NCI-H1105 treated with DMSO at 0.1 percent for 48 hours (cell line): ENCODE results near the gene OR5M8.

ENCODE experiments used
- DNase-seq: peaks from one replicate; lab custom pipeline; 2025; lab: John Stamatoyannopoulos, UW

Gene OR5M8

DNA sequence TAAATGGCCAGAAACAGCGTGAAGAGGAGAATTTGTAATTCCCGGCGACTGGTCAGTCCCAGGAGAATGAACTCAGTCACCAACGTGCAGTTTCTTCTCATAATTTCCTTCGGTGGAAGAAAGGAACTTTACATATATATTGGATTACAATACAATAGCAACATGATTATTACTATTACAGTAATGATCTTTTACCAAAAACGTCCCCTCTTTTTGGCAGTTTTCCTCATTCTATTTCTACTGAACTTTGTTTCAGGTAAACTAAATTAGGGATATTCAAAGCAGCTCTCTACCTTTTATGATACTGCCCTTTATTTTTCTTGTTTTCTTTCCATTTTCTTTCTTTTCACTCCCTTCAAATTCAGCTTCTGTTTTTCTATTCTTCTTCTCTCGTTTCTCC is at the start of gene OR5M8:
Gene OR5M8, minus strand, starts transcription at position 101 of the 400 bp plus-strand sequence. Its CDS starts 0 bp downstream, at position 101.
- no peak for DNase-seq

DNA sequence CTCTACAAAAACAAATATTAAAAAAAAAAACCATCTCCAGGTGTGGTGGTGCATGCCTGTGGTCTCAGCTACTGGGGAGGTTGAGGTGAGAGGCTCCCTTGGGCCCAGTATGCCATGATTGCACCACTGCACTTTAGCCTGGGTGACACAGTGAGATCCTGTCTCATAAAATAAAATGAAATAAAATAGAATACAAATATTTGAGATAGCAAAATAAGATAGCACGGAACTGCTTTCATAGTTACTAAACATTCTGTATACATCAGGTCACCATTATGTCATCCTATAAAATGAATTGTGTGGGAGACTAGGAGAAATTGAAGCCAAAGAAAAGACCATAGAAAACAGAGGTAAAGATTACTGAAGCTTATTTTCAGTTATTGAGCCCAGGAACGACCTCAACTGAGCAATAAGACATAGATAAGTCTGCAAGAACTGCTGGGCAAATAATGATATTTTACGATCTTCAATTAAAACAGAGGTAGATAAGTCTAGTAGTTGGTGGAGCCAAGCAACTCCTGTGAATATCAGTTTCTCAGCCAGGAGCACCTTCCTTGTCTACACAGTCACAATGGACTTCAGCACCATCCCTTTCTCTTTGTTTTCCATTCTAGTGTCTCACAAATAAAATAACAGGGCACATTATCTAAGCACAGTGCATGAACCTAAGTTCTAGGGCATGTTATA is 42.0 kb upstream of the OR5M8 start:
- DNase-seq: no peak

DNA sequence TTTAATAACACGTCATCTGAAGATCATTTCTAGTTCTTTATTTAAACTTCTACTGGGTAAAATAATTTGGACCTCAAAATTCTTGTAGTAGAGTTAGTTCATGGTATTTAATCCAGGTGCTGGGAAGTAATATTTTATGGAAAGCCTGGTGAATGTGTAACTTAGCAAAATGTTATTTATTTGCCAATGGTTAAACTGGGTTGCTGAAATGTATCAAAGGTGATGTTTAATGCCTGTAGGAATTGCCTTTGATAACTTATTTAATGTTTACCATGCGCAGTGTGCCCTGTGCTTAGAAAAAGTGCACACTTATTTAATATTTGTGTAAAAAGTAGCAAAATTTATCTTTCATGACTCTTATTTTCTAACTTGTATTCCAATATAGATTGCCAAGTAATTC is 40.7 kb upstream of the OR5M8 start:
- DNase-seq: no peak

DNA sequence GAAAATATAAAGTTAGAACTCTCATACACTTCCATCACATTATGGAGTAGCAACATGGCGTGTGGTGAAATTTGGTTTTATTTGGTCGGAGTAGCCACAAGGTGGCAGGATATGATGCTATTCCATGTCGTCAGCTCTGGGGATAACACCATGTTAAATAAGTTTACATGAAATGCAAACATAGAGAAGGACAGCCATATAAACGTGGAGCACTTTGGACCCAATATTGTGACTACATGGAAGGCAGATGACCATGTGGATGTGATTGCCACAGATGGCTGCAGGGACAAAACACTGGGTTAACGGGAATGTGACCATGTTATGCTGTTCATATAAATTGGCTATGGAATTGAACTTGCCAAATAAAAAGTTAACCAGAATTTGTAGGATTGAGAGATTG is 30.8 kb upstream of the OR5M8 start:
- DNase-seq: peak; percentile 2

DNA sequence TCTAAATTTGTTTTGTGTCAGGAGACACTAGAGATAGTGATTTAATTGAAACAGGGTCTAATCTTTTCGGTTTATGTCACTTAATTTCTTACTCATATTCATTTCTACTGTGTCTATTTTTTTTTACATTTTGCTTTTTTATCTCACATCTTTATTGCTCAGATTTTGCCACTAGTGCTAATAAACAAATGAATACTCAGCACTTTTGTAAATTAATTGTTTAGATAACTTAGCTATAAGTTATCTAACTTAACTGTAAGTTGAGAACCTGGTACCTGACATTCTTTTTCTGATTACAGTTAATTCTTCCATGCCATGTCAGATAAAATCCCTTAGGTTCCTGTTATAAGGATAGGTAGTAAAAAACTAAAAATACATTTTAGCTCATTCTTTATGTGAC is 22.1 kb upstream of the OR5M8 start:
- DNase-seq: no peak

DNA sequence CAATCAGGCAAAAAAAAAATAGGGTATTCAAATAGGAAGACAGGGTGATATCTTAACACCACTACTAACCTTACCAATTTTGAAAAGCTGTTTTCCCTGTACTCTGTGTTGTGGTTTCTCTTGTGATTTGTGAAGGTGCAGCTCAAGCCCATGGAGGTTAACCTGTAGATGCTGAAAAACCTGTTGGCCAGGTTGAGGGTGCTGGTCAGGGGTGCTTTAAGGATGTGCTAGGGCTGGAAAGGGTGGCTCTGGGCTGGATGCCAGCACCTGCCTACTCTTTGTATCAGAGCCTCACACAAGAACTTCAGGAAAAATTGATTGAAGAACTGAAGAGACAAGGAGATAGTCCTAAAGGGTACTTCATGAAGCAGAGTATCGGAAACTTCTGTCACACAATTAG is 18.3 kb upstream of the OR5M8 start:
- no peak for DNase-seq

DNA sequence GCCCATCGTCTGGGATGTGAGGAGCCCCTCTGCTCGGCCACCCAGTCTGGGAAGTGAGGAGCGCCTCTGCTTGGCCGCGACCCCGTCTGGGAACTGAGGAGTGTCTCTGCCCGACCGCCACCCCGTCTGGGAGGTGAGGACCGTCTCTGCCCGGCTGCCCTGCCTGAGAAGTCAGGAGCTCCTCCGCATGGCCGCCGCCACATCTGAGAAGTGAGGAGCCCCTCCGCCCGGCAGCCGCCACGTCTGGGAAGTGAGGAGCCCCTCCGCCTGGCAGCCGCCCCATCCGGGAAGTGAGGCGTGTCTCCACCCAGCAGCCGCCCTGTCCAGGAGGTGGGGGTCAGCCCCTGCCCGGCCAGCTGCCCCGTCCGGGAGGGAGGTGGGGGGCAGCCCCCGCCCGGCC is 5.8 kb upstream of the OR5M8 start:
- no peak for DNase-seq

DNA sequence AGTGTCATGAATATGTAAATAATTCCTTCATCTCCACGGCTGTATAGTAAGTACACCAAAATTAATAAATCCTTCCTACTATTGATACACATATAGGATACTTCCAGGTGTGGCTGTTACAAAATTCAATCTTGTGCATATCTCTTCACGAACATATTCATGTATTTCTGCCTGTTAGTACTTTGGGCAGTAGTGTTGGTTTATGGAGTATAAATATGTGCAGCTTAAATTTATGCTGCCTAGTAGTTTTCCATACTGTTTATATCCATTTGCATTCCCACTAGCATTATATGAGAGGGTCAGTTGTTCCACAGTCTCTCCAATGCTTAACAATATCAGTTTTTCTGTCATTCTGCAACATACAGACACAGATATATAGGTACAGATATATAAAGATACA is 3.9 kb upstream of the OR5M8 start:
- DNase-seq: no peak

DNA sequence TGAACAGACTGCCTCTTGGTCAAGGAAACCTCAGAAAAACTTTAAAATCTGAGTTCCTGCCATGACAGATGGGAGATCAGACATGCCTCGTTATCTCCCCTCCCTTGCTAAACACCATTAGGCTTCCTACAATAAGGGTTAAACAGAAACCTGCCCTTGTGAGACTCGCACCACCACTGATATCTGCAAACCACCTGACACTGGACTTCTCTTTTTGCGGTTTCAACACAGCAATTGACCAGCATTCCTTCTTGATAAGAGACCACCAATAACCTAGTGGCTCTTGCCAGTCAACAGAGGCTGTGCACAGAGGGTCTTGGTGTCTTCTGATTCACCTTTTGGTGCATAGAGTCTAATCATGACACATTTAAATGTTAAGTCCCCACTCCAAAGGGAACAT is 4.4 kb downstream of the OR5M8 start:
- DNase-seq: no peak

DNA sequence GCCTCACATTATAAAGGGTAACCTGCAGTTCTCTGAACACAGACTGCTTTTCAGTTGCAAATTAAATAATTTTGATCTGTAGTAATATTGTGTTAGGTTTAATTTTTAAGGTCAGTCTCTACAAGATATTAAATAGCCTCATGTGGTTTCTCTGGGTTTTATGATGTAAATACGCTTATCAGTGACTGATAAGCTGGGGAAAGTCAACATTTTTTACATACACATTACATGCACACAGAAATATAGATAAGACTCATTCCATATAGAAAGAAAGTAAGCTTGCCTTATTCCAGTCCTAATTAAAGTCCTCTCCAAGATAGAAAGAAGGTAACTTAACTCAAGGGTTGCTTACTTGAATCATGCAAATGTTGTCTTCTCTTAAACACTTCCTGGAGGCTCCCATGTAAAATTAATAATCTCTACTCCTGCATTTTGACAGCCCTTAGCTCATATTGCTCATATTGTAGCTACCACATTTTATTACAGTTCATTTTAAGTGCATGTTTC is 16.4 kb downstream of the OR5M8 start:
- DNase-seq: no peak

DNA sequence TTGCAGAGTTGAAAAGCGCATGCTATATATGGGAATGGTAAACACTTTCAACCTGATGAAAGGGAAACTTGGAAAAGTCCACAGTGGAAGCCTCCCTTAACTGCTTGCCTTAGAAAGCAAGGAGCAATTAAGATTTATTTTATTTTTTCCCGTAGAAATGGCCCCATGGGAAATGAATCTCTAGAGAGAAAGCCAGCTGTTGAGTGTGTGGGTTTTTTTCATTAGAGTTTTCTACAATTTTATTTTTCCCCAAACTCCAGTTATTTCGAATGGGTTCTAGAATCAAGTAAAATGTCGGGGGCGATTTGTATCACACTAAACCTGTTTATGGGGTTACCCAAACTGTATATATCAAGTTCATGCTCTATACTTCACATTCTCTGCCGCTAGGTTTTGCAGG is 17.9 kb downstream of the OR5M8 start, which contains the start of gene OR5M3:
Gene OR5M3, minus strand, starts transcription at position 101 of the 400 bp plus-strand sequence. CDS start 2,855 bp downstream, outside the sequence.
- DNase-seq: no peak

DNA sequence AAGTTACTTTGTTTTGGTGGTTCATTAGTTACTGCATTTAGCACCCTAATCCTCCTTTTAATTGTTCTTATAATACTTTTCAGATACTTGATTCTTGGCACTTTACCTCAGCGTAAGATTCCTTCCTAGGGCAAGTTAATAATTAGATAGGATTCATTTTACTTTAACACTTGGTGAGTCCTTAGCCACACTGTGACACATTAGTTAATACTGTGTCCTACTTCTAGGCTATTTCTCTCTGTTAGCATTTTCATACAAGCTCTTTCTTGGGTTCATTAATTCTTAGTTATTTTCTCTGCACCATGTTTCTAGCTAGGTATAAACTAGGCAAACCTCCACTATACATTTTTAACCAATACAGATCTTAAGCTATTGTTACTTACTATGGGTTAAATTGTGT is 34.1 kb downstream of the OR5M8 start:
- DNase-seq: no peak

DNA sequence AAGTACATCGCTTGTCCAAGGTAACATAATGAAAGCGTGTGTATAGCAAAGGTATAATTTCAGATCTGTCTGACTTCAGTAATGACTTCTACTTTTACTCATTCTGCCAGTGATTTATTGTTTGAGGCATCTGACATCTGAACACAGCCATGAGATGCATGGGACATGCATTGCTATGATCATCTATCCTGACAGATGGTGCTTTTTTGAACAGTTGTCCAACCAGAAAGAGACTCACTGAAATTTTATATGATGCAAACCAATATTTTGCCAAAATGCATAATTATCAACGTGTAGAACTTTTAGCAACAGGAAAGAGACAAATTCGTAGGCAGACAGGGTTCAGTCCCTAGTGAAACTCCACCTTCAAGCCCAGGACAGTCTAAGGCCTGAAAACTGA is 37.6 kb downstream of the OR5M8 start:
- no peak for DNase-seq
